Mesenchymal stem cell (in vitro differentiated cells and primary cell): ENCODE data around the gene SLC10A3.

Experiments used
- DNase-seq: peaks from one replicate; pipeline ENCODE4 v3.0.0-alpha.2; 2013
- H2AFZ ChIP-seq: one replicate; pipeline ENCODE4 v1.6.1; 2013; ENCODE audit warnings: low read depth, mild to moderate bottlenecking, control low read depth, inconsistent platforms, low read length, moderate library complexity
- H2AK5ac ChIP-seq: 2 replicates; pipeline ENCODE4 v1.6.1; 2013; ENCODE audit warnings: low read length, moderate library complexity, mild to moderate bottlenecking, inconsistent platforms; ENCODE audit not compliant: severe bottlenecking
- H2BK120ac ChIP-seq: one replicate; pipeline ENCODE4 v1.6.1; 2013; ENCODE audit warnings: low read depth, mild to moderate bottlenecking, inconsistent platforms, low read length, moderate library complexity
- H2BK12ac ChIP-seq, 2 experiments: one replicate each; pipeline ENCODE4 v1.6.1; 2013; ENCODE audit warnings: inconsistent platforms in 2 of 2, low read length in 2 of 2, mild to moderate bottlenecking in 2 of 2, moderate library complexity in 2 of 2, control low read depth in 1 of 2
- H2BK15ac ChIP-seq: one replicate; pipeline ENCODE4 v1.6.1; 2013; ENCODE audit warnings: mild to moderate bottlenecking, low read depth, inconsistent platforms; ENCODE audit not compliant: poor library complexity, severe bottlenecking
- H2BK5ac ChIP-seq: 2 replicates; pipeline ENCODE4 v1.6.1; 2013; ENCODE audit warnings: low read depth, mild to moderate bottlenecking, low read length, control low read depth, inconsistent platforms; ENCODE audit not compliant: poor library complexity, severe bottlenecking
- H3K14ac ChIP-seq, 2 experiments: one replicate each; pipeline ENCODE4 v1.6.1; 2013; ENCODE audit warnings: inconsistent platforms in 2 of 2, low read length in 2 of 2, control low read depth in 1 of 2, mild to moderate bottlenecking in 1 of 2, moderate library complexity in 1 of 2
- H3K18ac ChIP-seq, 2 experiments: one replicate each; pipeline ENCODE4 v1.6.1; 2013; ENCODE audit warnings: inconsistent platforms in 2 of 2, low read length in 2 of 2, control low read depth in 1 of 2, low read depth in 1 of 2, mild to moderate bottlenecking in 1 of 2
- H3K23ac ChIP-seq, 2 experiments: one replicate each; pipeline ENCODE4 v1.6.1; 2013; ENCODE audit warnings: inconsistent platforms in 2 of 2, low read length in 2 of 2, mild to moderate bottlenecking in 2 of 2, moderate library complexity in 2 of 2, control low read depth in 1 of 2
- H3K27ac ChIP-seq: 2 replicates; pipeline ENCODE4 v1.5.1; 2013; ENCODE audit warnings: mild to moderate bottlenecking, moderate library complexity, low read length, control low read depth, inconsistent platforms; ENCODE audit not compliant: poor library complexity, severe bottlenecking
- H3K27me3 ChIP-seq, 2 experiments: 2 replicates each; pipeline versions ENCODE4 v1.6.1 to v1.7.0; 2013; ENCODE audit warnings: low read length in 2 of 2, mild to moderate bottlenecking in 2 of 2, moderate library complexity in 2 of 2, control low read depth in 1 of 2, inconsistent platforms in 1 of 2; ENCODE audit not compliant: control insufficient read depth in 1 of 2, insufficient read depth in 1 of 2
- H3K36me3 ChIP-seq, 2 experiments: 2 replicates each; pipeline versions ENCODE4 v1.6.1 to v1.7.0; 2013; ENCODE audit warnings: low read length in 2 of 2, control low read depth in 1 of 2, inconsistent platforms in 1 of 2, low read depth in 1 of 2, mild to moderate bottlenecking in 1 of 2; ENCODE audit not compliant: insufficient read depth in 2 of 2, control insufficient read depth in 1 of 2
- H3K4ac ChIP-seq, 2 experiments: one replicate each; pipeline ENCODE4 v1.6.1; 2013; ENCODE audit warnings: inconsistent platforms in 2 of 2, low read length in 2 of 2, mild to moderate bottlenecking in 2 of 2, moderate library complexity in 2 of 2, control low read depth in 1 of 2, low read depth in 1 of 2
- H3K4me1 ChIP-seq: 2 replicates; pipeline ENCODE4 v1.6.1; 2013; ENCODE audit warnings: low read depth, low read length, control low read depth; ENCODE audit not compliant: control insufficient read depth, insufficient read depth
- H3K4me2 ChIP-seq: 2 replicates; pipeline ENCODE4 v1.6.1; 2013; ENCODE audit warnings: low read length, mild to moderate bottlenecking, inconsistent platforms; ENCODE audit not compliant: poor library complexity, severe bottlenecking
- H3K4me3 ChIP-seq, 2 experiments: 2 replicates each; pipeline versions ENCODE4 v1.5.1 to v1.7.0; 2013; ENCODE audit warnings: low read length in 2 of 2, mild to moderate bottlenecking in 2 of 2, control low read depth in 1 of 2, low read depth in 1 of 2; ENCODE audit not compliant: insufficient read depth in 1 of 2
- H3K79me1 ChIP-seq: replicated peaks from 2 replicates; pipeline ENCODE4 v1.6.1; 2013; ENCODE audit warnings: mild to moderate bottlenecking, control low read depth, low read length, inconsistent platforms; ENCODE audit not compliant: poor library complexity, severe bottlenecking
- H3K9ac ChIP-seq: 2 replicates; pipeline ENCODE4 v1.7.0; 2013; ENCODE audit warnings: mild to moderate bottlenecking, low read length, moderate library complexity
- H3K9me3 ChIP-seq: 2 replicates; pipeline ENCODE4 v1.7.0; 2013; ENCODE audit warnings: mild to moderate bottlenecking, low read length; ENCODE audit not compliant: control insufficient read depth
- H4K8ac ChIP-seq: one replicate; pipeline ENCODE4 v1.6.1; 2013; ENCODE audit warnings: inconsistent platforms, mild to moderate bottlenecking, low read length, moderate library complexity
- H4K91ac ChIP-seq: one replicate; pipeline ENCODE4 v1.6.1; 2013; ENCODE audit warnings: mild to moderate bottlenecking, low read length, inconsistent platforms
- WGBS: methylation state at CpG from one replicate; pipeline ENCODE4 v1.1.7; 2013; ENCODE audit warnings: mixed read lengths; 5-methylcytosine and 5-hydroxymethylcytosine counted together

SLC10A3 gene

DNA sequence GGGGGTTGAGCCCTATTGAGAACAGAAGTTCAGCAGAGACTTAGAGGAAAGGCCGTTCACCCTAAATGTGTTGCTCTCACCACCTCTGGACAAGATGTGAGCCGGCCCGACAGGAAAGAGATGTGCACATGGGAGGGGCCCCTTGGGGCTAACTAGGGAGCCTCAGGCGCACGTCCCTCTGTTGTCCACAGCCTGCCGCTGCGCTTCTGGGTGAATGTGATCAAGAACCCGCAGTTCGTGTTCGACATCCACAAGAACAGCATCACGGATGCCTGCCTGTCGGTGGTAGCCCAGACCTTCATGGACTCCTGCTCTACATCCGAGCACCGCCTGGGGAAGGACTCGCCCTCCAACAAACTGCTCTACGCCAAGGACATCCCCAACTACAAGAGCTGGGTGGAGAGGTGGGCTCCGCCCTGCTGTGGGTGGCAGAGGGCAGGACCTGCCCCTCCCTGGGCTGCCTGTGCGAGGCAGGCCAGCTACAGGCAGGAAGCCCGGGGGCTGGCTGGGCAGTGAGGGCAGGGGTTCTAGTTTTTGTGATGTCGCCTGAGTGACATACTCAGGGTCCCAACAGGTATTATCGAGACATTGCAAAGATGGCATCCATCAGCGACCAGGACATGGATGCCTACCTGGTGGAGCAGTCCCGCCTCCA is 19.4 kb downstream of the SLC10A3 start:
- H3K79me1 ChIP-seq: peaks cover 10% of the 10 kb centered on the region
- H2AK5ac ChIP-seq: no peak overlapping the region
- H3K36me3 ChIP-seq: peaks cover 50 to 81% of the 10 kb centered on the region in 2 experiments
- H3K9me3 ChIP-seq: no peaks in the 10 kb centered on the region
- 90% methylated on average over 20 of the region's 23 CpGs for WGBS
- H2BK5ac ChIP-seq: no peak overlapping the region
- no peak overlapping the region for H2AFZ ChIP-seq
- no peak overlapping the region for H2BK12ac ChIP-seq
- H3K23ac ChIP-seq: no peak overlapping the region
- H3K27me3 ChIP-seq: no peaks in the 10 kb centered on the region
- H4K91ac ChIP-seq: no peak overlapping the region
- no peak overlapping the region for H3K4me2 ChIP-seq
- no peak overlapping the region for H4K8ac ChIP-seq
- H3K4me3 ChIP-seq: no peak overlapping the region
- no peak overlapping the region for H3K9ac ChIP-seq
- no peaks in the 10 kb centered on the region for H3K4me1 ChIP-seq
- H3K14ac ChIP-seq: no peak overlapping the region
- no peak overlapping the region for H2BK120ac ChIP-seq
- H3K18ac ChIP-seq: no peak overlapping the region
- H2BK15ac ChIP-seq: no peak overlapping the region
- DNase-seq: no peak
- H3K4ac ChIP-seq: no peak overlapping the region
- no peak overlapping the region for H3K27ac ChIP-seq

- Histone ChIP-seq H3K27ac (no peak overlapping the region), H3K9ac (no peak overlapping the region), H3K27me3 (no peaks in the 10 kb centered on the region), H2BK5ac (no peak overlapping the region), H2BK15ac (no peak overlapping the region), H3K23ac (no peak overlapping the region), H3K4ac (no peak overlapping the region), H3K36me3 (peaks cover 53 to 87% of the 10 kb centered on the region in 2 experiments), H3K4me1 (no peaks in the 10 kb centered on the region), H4K8ac (no peak overlapping the region), H3K18ac (no peak overlapping the region), H3K14ac (no peak overlapping the region), H3K9me3 (no peaks in the 10 kb centered on the region), H4K91ac (no peak overlapping the region), H2AK5ac (no peak overlapping the region), H2AFZ (no peak overlapping the region), H3K4me3 (no peak overlapping the region), H2BK12ac (no peak overlapping the region), H3K79me1 (peaks cover 12% of the 10 kb centered on the region), H2BK120ac (no peak overlapping the region), H3K4me2 (no peak overlapping the region)
- WGBS: 97% methylated on average over 12 of the region's 14 CpGs
- no peak for DNase-seq
These were observed 20.0 kb downstream of the SLC10A3 start for GRCh38 chrX:154470434-154470833.

GRCh38 chrX:154469880-154470279 is 20.5 kb downstream of the SLC10A3 start:
- no peak overlapping the region for H3K23ac ChIP-seq

GRCh38 chrX:154469114-154469513 is 21.3 kb downstream of the SLC10A3 start:
- Histone ChIP-seq H2BK5ac (no peak overlapping the region), H2BK15ac (no peak overlapping the region)

More at GRCh38 chrX:154469880-154470279, 20.5 kb downstream of the SLC10A3 start:
- Histone ChIP-seq H3K27me3 (no peaks in the 10 kb centered on the region), H3K14ac (no peak overlapping the region), H4K8ac (no peak overlapping the region), H3K9ac (no peak overlapping the region), H3K36me3 (peaks cover 59 to 93% of the 10 kb centered on the region in 2 experiments), H2BK120ac (no peak overlapping the region), H3K79me1 (peaks cover 12% of the 10 kb centered on the region), H2AK5ac (no peak overlapping the region), H3K27ac (no peak overlapping the region), H2BK12ac (no peak overlapping the region), H2AFZ (no peak overlapping the region), H3K4me3 (no peak overlapping the region), H3K4me1 (no peaks in the 10 kb centered on the region), H4K91ac (no peak overlapping the region), H3K4me2 (no peak overlapping the region), H2BK15ac (no peak overlapping the region), H3K18ac (no peak overlapping the region), H3K9me3 (no peaks in the 10 kb centered on the region), H2BK5ac (no peak overlapping the region), H3K4ac (no peak overlapping the region)
- 97% methylated on average over 18 of the region's 18 CpGs for WGBS
- no peak for DNase-seq

More at GRCh38 chrX:154469114-154469513, 21.3 kb downstream of the SLC10A3 start:
- Histone ChIP-seq H3K4ac (no peak overlapping the region), H2AFZ (no peak overlapping the region), H2AK5ac (no peak overlapping the region), H3K27ac (no peak overlapping the region), H3K4me1 (no peaks in the 10 kb centered on the region), H3K9me3 (no peaks in the 10 kb centered on the region), H4K8ac (no peak overlapping the region), H2BK120ac (no peak overlapping the region), H3K23ac (no peak overlapping the region), H3K14ac (no peak overlapping the region), H3K9ac (no peak overlapping the region), H4K91ac (no peak overlapping the region), H3K27me3 (no peaks in the 10 kb centered on the region), H3K4me2 (no peak overlapping the region), H3K4me3 (no peak overlapping the region), H3K36me3 (peaks cover 65 to 100% of the 10 kb centered on the region in 2 experiments), H3K18ac (no peak overlapping the region), H3K79me1 (peaks cover 14% of the 10 kb centered on the region), H2BK12ac (no peak overlapping the region)
- 97% methylated on average over 7 of the region's 9 CpGs for WGBS
- no peak for DNase-seq
